GM21390 (cell line): ENCODE data around the gene ZNF79.

Source experiments
- ATAC-seq: cut with Tn5 transposase; IDR thresholded peaks from one replicate; pipeline ENCODE4 v1.9.1; 2021; ENCODE audit not compliant: unreplicated experiment

The ZNF79 gene

DNA sequence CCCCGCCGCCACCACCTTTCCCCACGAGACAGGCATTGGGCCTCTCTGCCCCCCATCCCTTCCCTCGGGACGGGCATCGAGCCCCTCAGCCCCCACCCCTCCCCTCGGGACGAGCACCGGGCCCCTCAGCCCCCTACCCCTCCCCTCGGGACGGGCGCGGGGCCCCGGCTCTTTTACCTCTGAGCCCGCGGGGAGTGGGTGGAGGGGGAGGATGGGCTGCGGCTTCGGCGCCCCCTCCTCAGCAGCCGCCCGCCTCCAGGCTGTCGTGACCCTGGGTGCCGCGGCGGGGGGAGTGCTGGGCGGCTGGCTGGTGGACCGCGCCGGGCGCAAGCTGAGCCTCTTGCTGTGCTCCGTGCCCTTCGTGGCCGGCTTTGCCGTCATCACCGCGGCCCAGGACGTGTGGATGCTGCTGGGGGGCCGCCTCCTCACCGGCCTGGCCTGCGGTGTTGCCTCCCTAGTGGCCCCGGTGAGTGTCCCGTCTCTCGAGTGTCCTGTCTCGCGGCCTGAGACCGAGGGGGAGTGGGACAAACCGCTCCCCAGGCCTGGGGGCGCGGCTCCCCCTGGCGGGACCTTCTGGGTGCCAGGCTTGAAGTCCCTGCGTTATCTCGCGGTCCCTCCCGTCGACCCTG lies 26.4 kb upstream of the ZNF79 start:
- ATAC-seq: no peak

- ATAC-seq: no peak
Observed at GRCh38 chr9:127398275-127398647, 25.9 kb upstream of the ZNF79 start.

GRCh38 chr9:127398715-127399400 lies 25.3 kb upstream of the ZNF79 start:
- ATAC-seq: no peak

GRCh38 chr9:127399736-127400269 lies 24.4 kb upstream of the ZNF79 start:
- ATAC-seq: no peak

GRCh38 chr9:127402401-127403090 lies 21.6 kb upstream of the ZNF79 start:
- no peak for ATAC-seq

GRCh38 chr9:127403507-127404192 lies 20.5 kb upstream of the ZNF79 start:
- no peak for ATAC-seq

- ATAC-seq: no peak
Observed at GRCh38 chr9:127404631-127405030, 19.6 kb upstream of the ZNF79 start.

GRCh38 chr9:127405344-127406125 lies 18.6 kb upstream of the ZNF79 start:
- no peak for ATAC-seq

GRCh38 chr9:127406799-127407491 lies 17.2 kb upstream of the ZNF79 start:
- no peak for ATAC-seq

GRCh38 chr9:127407492-127407843 lies 16.7 kb upstream of the ZNF79 start:
- ATAC-seq: no peak

DNA sequence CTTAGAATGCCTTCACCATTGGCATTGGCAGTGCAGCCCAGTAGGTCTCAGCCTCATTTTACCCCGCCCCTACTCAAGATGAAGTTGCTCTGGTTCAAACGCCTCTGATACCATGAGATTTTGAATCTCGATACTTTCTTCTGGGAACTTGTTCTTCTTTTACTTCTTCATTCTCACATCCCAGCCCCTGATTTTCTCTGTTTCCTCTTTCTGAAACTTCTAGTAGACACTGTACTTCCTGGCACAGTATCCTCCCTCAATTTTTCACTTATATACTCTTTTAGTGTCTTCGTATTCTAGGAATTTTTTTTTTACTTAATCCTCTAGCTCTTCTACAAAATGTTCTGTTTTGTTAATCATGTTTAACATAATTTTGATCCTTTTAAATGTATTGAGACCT lies 13.1 kb upstream of the ZNF79 start:
- ATAC-seq: no peak

DNA sequence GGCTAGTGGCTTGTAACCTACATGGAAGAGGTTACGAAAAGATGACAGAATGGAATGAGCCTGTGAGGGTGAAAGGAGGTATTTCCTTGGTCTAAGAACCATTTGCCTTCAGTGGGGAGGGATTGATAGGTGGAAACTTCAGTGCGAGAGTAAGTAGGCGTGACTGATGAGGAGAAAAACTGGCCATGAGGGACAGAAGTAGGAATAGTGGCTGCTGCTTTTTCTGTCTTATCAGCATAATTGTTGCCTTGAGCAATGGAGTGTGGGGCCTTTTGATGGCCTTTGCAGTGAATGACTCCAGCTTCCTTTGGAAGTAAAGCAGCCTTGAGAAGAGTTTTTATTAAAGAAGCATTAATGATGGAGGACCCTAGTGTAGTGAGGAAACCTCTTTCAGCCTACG lies 9.0 kb upstream of the ZNF79 start:
- ATAC-seq: no peak

- no peak for ATAC-seq
Observed at GRCh38 chr9:127415657-127416056, 8.5 kb upstream of the ZNF79 start.

GRCh38 chr9:127417131-127418036 lies 6.8 kb upstream of the ZNF79 start:
- no peak for ATAC-seq

DNA sequence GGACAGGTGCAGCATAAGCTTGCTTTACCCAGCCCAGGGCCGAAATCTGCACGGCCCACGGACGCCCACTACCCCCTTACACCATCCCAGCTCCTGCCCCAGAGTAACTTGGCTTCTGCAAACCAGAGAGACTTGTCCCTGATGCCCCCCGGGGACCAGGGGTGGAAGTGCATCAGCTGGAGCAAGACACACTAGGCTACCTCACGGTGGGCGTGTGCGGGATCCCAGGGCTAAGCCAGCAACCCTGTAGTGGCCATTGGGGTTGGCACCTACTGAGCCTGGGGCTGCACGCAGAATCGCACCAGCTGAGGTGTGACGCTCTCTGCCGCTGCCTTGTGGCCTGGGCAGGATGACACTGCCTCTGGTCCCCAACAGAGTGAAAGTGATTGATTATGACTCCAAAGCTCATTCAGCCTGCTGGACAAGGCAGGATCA lies 6.1 kb upstream of the ZNF79 start:
- ATAC-seq: no peak

- no peak for ATAC-seq
Observed at GRCh38 chr9:127419348-127419747, 4.8 kb upstream of the ZNF79 start.

DNA sequence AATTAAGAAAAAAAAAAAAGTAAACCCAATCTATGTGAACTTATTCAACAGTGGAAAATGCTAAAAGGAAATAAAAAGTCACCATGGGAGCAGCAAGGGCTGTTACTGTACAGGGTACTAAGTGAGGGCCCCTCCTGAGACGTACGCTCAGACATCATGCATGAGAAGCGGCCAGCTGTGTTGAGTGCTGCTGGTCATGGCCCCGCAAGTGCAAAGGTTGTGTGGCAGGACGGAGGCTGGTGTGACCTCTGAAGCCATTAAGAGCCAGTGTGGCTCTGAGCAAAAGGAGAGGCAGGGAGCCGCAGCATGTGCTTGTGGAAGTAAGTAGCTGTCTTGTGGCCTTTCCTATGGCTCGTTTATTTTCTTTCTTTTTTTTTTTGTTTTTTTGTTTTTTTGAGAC lies 3.1 kb upstream of the ZNF79 start:
- ATAC-seq: no peak

DNA sequence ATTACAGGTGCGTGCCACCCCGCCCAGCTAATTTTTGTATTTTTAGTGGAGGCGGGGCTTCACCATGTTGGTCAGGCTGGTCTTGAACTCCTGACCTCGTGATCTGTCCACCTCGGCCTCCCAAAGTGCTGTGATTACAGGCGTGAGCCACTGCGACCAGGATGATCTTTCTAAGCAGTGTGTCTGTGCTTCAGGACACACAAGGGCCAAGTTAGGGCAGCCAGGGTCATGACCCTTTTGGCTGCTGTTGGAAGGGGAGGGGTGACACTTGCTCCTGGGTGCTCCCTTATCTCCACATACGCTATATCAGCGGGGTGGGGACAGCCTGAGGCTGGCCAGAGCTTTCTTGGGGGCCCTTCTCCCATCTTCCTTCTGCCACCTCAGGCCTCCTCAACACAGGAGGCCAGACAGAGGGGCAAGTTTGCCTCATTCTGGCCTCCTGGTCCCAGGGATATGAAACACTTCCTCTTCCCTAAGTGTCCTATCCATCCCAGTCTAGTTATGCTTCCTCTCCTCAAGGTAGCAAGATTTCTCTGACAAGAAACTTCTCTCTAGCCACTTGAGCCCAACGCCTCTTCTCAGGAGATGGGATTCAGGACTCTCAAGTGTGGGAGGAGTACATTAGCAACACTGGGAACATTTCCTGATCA lies 1.9 kb upstream of the ZNF79 start:
- ATAC-seq: no peak

- no peak for ATAC-seq
Observed at GRCh38 chr9:127422787-127423186, 1.4 kb upstream of the ZNF79 start.
